GM19438 (cell line): ENCODE measurements around the gene PLEKHB1.
A peak's percentile ranks its signal among the peaks of the same experiment; 100 is the strongest.

Experiments
- ATAC-seq: cut with Tn5 transposase; IDR thresholded peaks from one replicate; pipeline ENCODE4 v1.9.1; 2021; ENCODE audit warnings: low read depth; ENCODE audit not compliant: unreplicated experiment

Gene PLEKHB1, protein sequence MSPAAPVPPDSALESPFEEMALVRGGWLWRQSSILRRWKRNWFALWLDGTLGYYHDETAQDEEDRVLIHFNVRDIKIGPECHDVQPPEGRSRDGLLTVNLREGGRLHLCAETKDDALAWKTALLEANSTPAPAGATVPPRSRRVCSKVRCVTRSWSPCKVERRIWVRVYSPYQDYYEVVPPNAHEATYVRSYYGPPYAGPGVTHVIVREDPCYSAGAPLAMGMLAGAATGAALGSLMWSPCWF

GRCh38 chr11:73645972-73646631 is at the start of gene PLEKHB1:
Gene PLEKHB1, plus strand, starts transcription at chr11:73646581. Its CDS starts 28 bp downstream, at chr11:73646609.
- ATAC-seq: no peak

GRCh38 chr11:73597336-73597955 is 48.9 kb upstream of the PLEKHB1 start:
- no peak for ATAC-seq

DNA sequence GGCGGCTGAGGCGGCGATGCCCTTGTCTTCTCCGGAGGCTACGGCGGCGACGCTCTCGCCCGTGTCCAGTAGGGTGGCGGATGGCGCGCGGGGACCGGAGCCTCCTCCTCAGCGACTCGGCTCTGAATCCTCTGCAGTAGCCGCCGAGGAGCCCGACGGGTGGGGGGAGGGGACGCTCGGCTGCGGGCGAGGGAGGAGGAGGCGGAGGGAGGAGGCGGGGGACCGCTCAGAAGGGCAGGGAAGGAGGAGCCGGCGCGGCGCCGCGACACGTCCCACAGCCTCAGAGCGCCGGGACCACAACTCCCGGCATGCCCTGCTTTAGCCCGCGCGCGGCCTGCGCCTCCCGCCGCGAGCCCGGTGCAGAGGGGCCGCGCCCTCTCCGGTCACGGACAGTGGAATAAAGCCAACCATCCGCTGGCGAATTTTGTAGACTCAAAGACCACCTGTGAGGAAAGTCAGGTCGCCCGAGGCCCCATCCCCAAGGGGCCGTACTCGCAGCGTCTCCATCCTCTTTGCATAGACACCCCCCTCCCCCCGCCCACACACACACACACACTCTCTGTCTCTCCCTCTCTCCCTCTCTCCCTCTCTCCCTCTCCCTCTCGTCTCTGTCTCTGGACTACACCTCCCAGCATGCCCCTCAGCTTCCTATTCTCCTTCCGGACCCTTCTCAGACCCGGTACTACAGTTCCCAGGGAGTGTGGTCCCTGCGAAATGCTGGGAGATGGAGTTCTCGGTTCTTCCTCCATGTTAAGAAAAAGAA is 48.2 kb upstream of the PLEKHB1 start, which contains the start of gene FAM168A:
FAM168A (minus strand) TSS at position 157 of the 763 bp plus-strand sequence. CDS start 129,638 bp downstream, outside the sequence.
- peak; percentile 85 for ATAC-seq

- ATAC-seq: no peak
Observed at GRCh38 chr11:73598719-73599379, 47.5 kb upstream of the PLEKHB1 start.

GRCh38 chr11:73612601-73613140 is 33.7 kb upstream of the PLEKHB1 start:
- no peak for ATAC-seq

DNA sequence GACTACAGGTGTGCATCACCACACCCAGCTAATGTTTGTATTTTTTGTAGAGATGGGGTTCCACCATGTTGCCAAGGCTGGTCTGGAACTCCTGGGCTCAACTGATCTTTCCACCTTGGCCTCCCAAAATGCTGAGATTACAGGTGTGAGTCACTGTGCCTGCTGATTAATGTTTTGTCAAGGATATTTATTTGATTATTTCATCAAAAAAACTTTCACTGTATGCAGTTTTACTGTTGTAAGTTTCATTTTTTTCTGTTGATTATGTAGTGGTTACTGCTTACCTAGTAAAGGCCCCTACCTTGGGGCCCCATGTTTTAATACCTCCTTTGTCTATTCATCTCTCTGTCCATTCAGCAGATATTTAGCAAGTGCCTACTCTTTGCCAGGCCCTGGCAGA is 31.8 kb upstream of the PLEKHB1 start:
- ATAC-seq: no peak

- ATAC-seq: no peak
Observed at GRCh38 chr11:73622926-73623593, 23.3 kb upstream of the PLEKHB1 start.

GRCh38 chr11:73623686-73624085 is 22.7 kb upstream of the PLEKHB1 start:
- ATAC-seq: no peak

GRCh38 chr11:73625696-73626318 is 20.6 kb upstream of the PLEKHB1 start:
- ATAC-seq: no peak

- ATAC-seq: no peak
Observed at GRCh38 chr11:73629907-73630306, 16.5 kb upstream of the PLEKHB1 start.

DNA sequence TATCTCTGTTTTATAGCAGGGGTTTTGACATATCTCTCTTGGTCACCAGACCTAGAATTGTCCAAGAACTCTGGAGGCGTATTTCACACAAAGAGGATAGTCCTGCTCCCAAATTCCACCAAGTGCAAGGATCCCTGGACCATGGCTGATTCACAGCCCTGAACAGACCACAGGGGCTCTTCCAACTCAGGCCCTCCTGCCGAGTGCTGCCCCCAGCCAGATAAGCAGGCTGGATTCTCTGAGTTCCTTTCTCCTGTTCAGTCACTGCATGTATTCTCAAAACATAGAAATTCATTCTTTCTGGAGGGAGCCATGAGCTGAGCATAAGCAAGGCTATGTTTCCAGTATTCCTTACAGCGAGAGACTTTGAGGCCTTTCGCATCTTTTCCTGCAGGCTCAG is 13.4 kb upstream of the PLEKHB1 start:
- no peak for ATAC-seq

- ATAC-seq: no peak
Observed at GRCh38 chr11:73633999-73634398, 12.4 kb upstream of the PLEKHB1 start.

GRCh38 chr11:73635721-73636120 is 10.7 kb upstream of the PLEKHB1 start:
- ATAC-seq: no peak

- ATAC-seq: no peak
Observed at GRCh38 chr11:73636249-73636648, 10.1 kb upstream of the PLEKHB1 start.

DNA sequence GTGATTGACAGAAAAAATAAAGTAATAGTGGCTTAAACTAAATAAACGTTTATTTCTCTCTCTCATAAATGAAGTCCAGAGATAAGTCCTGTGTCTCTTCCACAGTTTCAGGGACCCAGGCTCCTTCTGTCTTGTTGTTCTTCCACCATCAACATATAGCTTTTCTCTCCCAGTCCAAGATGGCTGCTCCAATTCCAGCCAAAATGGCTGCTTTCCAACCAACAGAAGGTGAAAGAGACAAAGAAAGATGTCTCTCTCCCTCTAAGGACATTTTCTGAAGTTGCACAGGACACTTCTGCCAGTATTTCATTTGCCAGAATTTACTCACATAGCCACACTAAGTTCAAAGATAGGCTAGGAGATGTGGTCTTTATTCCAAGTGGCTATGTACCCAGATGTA is 9.4 kb upstream of the PLEKHB1 start:
- ATAC-seq: no peak

DNA sequence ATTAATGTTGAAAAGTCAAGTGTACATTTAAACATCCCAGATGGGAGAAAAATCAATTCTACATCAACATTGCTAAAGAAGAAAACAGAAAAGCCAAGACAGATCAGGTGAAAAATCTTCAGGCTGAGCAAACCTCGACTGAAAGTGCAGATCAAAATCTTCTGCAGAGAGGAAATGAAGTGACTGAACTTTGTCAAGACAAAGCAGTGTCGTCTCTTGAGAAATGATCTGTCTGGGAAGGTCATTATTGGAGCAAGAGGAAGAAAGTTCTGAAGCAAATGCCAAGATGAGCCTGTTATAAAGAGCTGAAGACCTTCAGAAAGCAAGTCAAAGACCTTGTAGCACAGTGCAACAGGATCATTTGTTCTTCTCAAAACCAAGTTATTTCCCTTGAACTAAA is 5.8 kb upstream of the PLEKHB1 start:
- no peak for ATAC-seq

DNA sequence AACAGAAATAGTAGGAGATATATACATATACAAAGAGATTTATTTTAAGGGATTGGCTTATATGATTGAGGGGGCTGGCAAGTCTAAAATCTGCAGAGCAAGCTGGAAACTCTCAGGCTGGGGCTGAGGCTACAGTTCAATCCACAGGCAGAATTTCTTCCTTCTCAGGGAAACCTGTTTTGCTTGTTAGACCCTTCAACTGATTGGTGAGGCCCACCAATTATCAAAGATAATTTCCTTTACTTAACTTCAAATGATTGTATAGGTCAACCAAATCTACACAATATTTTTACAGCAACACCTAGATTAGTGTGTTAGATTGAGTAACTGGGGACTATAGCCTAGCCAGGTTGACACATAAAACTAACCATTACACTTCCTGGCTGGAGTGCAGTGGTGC is 4.7 kb upstream of the PLEKHB1 start:
- ATAC-seq: no peak

- ATAC-seq: no peak
Observed at GRCh38 chr11:73645121-73645969, 1.0 kb upstream of the PLEKHB1 start.
